Activated naive CD4-positive, alpha-beta T cell treated with anti-CD3 and anti-CD28 coated beads, Interleukin-2, amount 50 U/mL, for 72 hours (primary cell): ENCODE data around the gene DROSHA. TPM values are rescaled to one million over a fixed set of nuclear protein-coding genes. Genes with fewer than 3 reads are reported as not detected.
A peak's percentile ranks its signal among the peaks of the same experiment; 100 is the strongest.

ENCODE experiments used
- ATAC-seq, 2 donors: fragments of 150-1000 bp; cut with Tn5 transposase; 2 replicates each; pipeline ENCODE4 v1.10.0; 2021; ENCODE audit warnings: mild to moderate bottlenecking in 2 of 2, moderate library complexity in 2 of 2
- DNase-seq, 2 donors: peaks; one replicate each; pipeline ENCODE4 v3.0.0; 2021 to 2022; ENCODE audit warnings: low spot score in 2 of 2
- H3K27ac Mint-ChIP-seq, 2 donors: one replicate each; pipeline ENCODE4 v1.8.0; 2022; ENCODE audit warnings: mild to moderate bottlenecking in 2 of 2, mixed read lengths in 2 of 2
- H3K36me3 Mint-ChIP-seq, 2 donors: one replicate each; pipeline ENCODE4 v1.8.0; 2022; ENCODE audit warnings: mixed read lengths in 2 of 2
- H3K9me3 Mint-ChIP-seq, 2 donors: one replicate each; pipeline ENCODE4 v1.8.0; 2022; ENCODE audit warnings: mixed read lengths in 2 of 2
- total RNA-seq, 2 donors: library from RNA; stranded (reverse); gene quantifications; one replicate each; pipeline ENCODE4 v1.2.3, GENCODE V29; 2022

The DROSHA gene
- total RNA-seq, 2 donors from 2014 or later, result 77.6 to 80.4 TPM

- DNase-seq (no peak), ATAC-seq (no peak)
- peak overlapping the region in 1 of 2 donors; percentile 4 for H3K27ac Mint-ChIP-seq
- H3K36me3 Mint-ChIP-seq, result peaks cover 62 to 70% of the 10 kb centered on the region in 2 donors
- H3K9me3 Mint-ChIP-seq, result peaks cover 11 to 12% of the 10 kb centered on the region in 2 donors
These were observed 78.4 kb downstream of the DROSHA start for GRCh38 chr5:31453522-31453921.

- Mint-ChIP-seq H3K27ac (no peak overlapping the region), H3K36me3 (peaks cover 58 to 67% of the 10 kb centered on the region in 2 donors), H3K9me3 (peaks cover 11 to 12% of the 10 kb centered on the region in 2 donors)
- DNase-seq, result no peak
- no peak for ATAC-seq
These were observed 79.6 kb downstream of the DROSHA start for GRCh38 chr5:31452314-31452713.

GRCh38 chr5:31449962-31450361, 81.9 kb downstream of the DROSHA start:
- no peak for DNase-seq
- Mint-ChIP-seq H3K27ac (no peak overlapping the region), H3K9me3 (peaks cover under 1 to 1% of the 10 kb centered on the region in 2 donors), H3K36me3 (peaks cover 57 to 65% of the 10 kb centered on the region in 2 donors)
- no peak for ATAC-seq

GRCh38 chr5:31449174-31449573, 82.7 kb downstream of the DROSHA start:
- Mint-ChIP-seq H3K27ac (no peak overlapping the region), H3K36me3 (peaks cover 55 to 70% of the 10 kb centered on the region in 2 donors), H3K9me3 (no peaks in the 10 kb centered on the region)
- DNase-seq (no peak), ATAC-seq (no peak)

- Mint-ChIP-seq H3K27ac (no peak overlapping the region), H3K36me3 (peaks cover 48 to 63% of the 10 kb centered on the region in 2 donors), H3K9me3 (no peaks in the 10 kb centered on the region)
- DNase-seq (no peak), ATAC-seq (no peak)
These were observed 86.8 kb downstream of the DROSHA start for GRCh38 chr5:31445041-31445600.

GRCh38 chr5:31443572-31443971, 88.3 kb downstream of the DROSHA start:
- no peak for ATAC-seq
- Mint-ChIP-seq H3K27ac (no peak overlapping the region), H3K36me3 (peaks cover 34 to 50% of the 10 kb centered on the region in 2 donors), H3K9me3 (no peaks in the 10 kb centered on the region)
- DNase-seq, result no peak

GRCh38 chr5:31442058-31442745, 89.7 kb downstream of the DROSHA start:
- peaks cover 35 to 51% of the 10 kb centered on the region in 2 donors for H3K36me3 Mint-ChIP-seq
- DNase-seq (no peak), ATAC-seq (no peak)
- no peaks in the 10 kb centered on the region for H3K9me3 Mint-ChIP-seq
- H3K27ac Mint-ChIP-seq, result no peak overlapping the region

GRCh38 chr5:31436851-31437250, 95.0 kb downstream of the DROSHA start:
- H3K36me3 Mint-ChIP-seq, result peaks cover 19 to 34% of the 10 kb centered on the region in 2 donors

GRCh38 chr5:31435730-31436129, 96.2 kb downstream of the DROSHA start:
- DNase-seq, result no peak
- Mint-ChIP-seq H3K9me3 (no peaks in the 10 kb centered on the region), H3K27ac (no peak overlapping the region), H3K36me3 (peaks cover 19 to 35% of the 10 kb centered on the region in 2 donors)
- no peak for ATAC-seq

More at GRCh38 chr5:31436851-31437250, 95.0 kb downstream of the DROSHA start:
- no peak for DNase-seq
- ATAC-seq, result no peak
- H3K27ac Mint-ChIP-seq, result no peak overlapping the region
- H3K9me3 Mint-ChIP-seq, result no peaks in the 10 kb centered on the region

- ATAC-seq, result no peak
- no peak overlapping the region for H3K27ac Mint-ChIP-seq
- peaks cover 26 to 34% of the 10 kb centered on the region in 2 donors for H3K36me3 Mint-ChIP-seq
- no peaks in the 10 kb centered on the region for H3K9me3 Mint-ChIP-seq
- DNase-seq, result no peak
These were observed 97.0 kb downstream of the DROSHA start for GRCh38 chr5:31434898-31435297.

GRCh38 chr5:31433229-31433628, 98.7 kb downstream of the DROSHA start:
- H3K36me3 Mint-ChIP-seq, result peaks cover 23 to 29% of the 10 kb centered on the region in 2 donors
- no peaks in the 10 kb centered on the region for H3K9me3 Mint-ChIP-seq
- ATAC-seq (no peak), DNase-seq (no peak)
- H3K27ac Mint-ChIP-seq, result no peak overlapping the region

GRCh38 chr5:31427724-31428309, 104.1 kb downstream of the DROSHA start:
- H3K27ac Mint-ChIP-seq, result no peak overlapping the region

GRCh38 chr5:31427013-31427723, 104.7 kb downstream of the DROSHA start:
- ATAC-seq, result no peak
- Mint-ChIP-seq H3K9me3 (no peaks in the 10 kb centered on the region), H3K36me3 (peaks cover 20 to 26% of the 10 kb centered on the region in 2 donors), H3K27ac (peak overlapping the region in 1 of 2 donors; percentile 88)
- no peak for DNase-seq

More at GRCh38 chr5:31427724-31428309, 104.1 kb downstream of the DROSHA start:
- Mint-ChIP-seq H3K36me3 (peaks cover 15 to 24% of the 10 kb centered on the region in 2 donors), H3K9me3 (no peaks in the 10 kb centered on the region)
- ATAC-seq, result no peak
- DNase-seq, result no peak

GRCh38 chr5:31421806-31422586, 109.9 kb downstream of the DROSHA start:
- Mint-ChIP-seq H3K9me3 (no peaks in the 10 kb centered on the region), H3K27ac (no peak overlapping the region), H3K36me3 (peaks cover 11 to 29% of the 10 kb centered on the region in 2 donors)
- DNase-seq, result no peak
- ATAC-seq, result no peak

GRCh38 chr5:31417512-31417911, 114.4 kb downstream of the DROSHA start:
- Mint-ChIP-seq H3K36me3 (peaks cover 16 to 30% of the 10 kb centered on the region in 2 donors), H3K9me3 (no peaks in the 10 kb centered on the region), H3K27ac (no peak overlapping the region)
- no peak for DNase-seq
- ATAC-seq, result no peak

GRCh38 chr5:31416547-31416946, 115.3 kb downstream of the DROSHA start:
- ATAC-seq, result no peak
- DNase-seq, result no peak
- Mint-ChIP-seq H3K36me3 (peaks cover 14 to 29% of the 10 kb centered on the region in 2 donors), H3K9me3 (no peaks in the 10 kb centered on the region), H3K27ac (no peak overlapping the region)
